Measurements from ENCODE around the gene RGS6. TPM values are rescaled to one million over a fixed set of nuclear protein-coding genes. Genes with fewer than 3 reads are reported as not detected.

RGS6 gene
- total RNA-seq, 1 experiment from 2014 or later, result not detected

GRCh38 chr14:72574715-72575114 lies 642.5 kb downstream of the RGS6 start:
- intact Hi-C loops (cut with micrococcal nuclease), result no loop called here
- Histone ChIP-seq H3K27ac (ENCODE audit: low read length) (no peak overlapping the region), H3K9ac (ENCODE audit: low read length) (no peak overlapping the region), H3K79me2 (ENCODE audit: low read length) (no peaks in the 10 kb centered on the region), H3K9me2 (replicated peaks; ENCODE audit: low read length) (no peaks in the 10 kb centered on the region), H2AFZ (ENCODE audit: low read length) (no peak overlapping the region), H3K27me3 (ENCODE audit: low read length) (no peaks in the 10 kb centered on the region), H3K4me2 (ENCODE audit: low read length) (no peak overlapping the region), H3K36me3 (ENCODE audit: low read depth, low read length) (no peaks in the 10 kb centered on the region), H4K20me1 (ENCODE audit: low read length) (no peaks in the 10 kb centered on the region), H3K4me1 (ENCODE audit: insufficient read depth, low read length) (no peaks in the 10 kb centered on the region), H3K9me3 (ENCODE audit: low read length) (no peaks in the 10 kb centered on the region), H3F3A (ENCODE audit: low read length, unreplicated experiment) (no peaks in the 10 kb centered on the region), H3K4me3 (ENCODE audit: low read length) (no peak overlapping the region)
- TF ChIP-seq EZH2phosphoT487 (IDR thresholded peaks at IDR 0.05; ENCODE audit: borderline replicate concordance, low read length) (no peak), CTCF (conservative IDR thresholded peaks at IDR 0.05; ENCODE audit: low read depth, low read length) (no peak), EZH2 (IDR thresholded peaks at IDR 0.05; ENCODE audit: low read length, unreplicated experiment) (no peak)
- no TSS peak for BruUV-seq (replicated peaks)
- DNase-seq, result no peak
- CTCF ChIA-PET, result no interaction called here
- ATAC-seq, result no peak
- POLR2A ChIA-PET (ENCODE audit: unreplicated experiment), result interaction anchor here (0.7 kb wide), 1 partner anchor 386 kb away, joined by 4 read pairs; no protein-coding TSS in a partner anchor

- CTCF ChIA-PET, result no interaction called here
- H3K4me1 ChIP-seq (ENCODE audit: insufficient read depth, low read length), result no peaks in the 10 kb centered on the region
- ATAC-seq (no peak), DNase-seq (no peak)
- H3K9ac ChIP-seq (ENCODE audit: low read length), result no peak overlapping the region
- H3K27ac ChIP-seq (ENCODE audit: low read length), result no peak overlapping the region
- no peaks in the 10 kb centered on the region for H3K9me3 ChIP-seq (ENCODE audit: low read length)
- no peak overlapping the region for H3K4me3 ChIP-seq (ENCODE audit: low read length)
- H3K9me2 ChIP-seq (replicated peaks; ENCODE audit: low read length), result no peaks in the 10 kb centered on the region
- no peaks in the 10 kb centered on the region for H4K20me1 ChIP-seq (ENCODE audit: low read length)
- H3K36me3 ChIP-seq (ENCODE audit: low read depth, low read length), result no peaks in the 10 kb centered on the region
- intact Hi-C loops (cut with micrococcal nuclease), result no loop called here
- no peaks in the 10 kb centered on the region for H3K79me2 ChIP-seq (ENCODE audit: low read length)
- BruUV-seq (replicated peaks), result no TSS peak
- no peak overlapping the region for H3K4me2 ChIP-seq (ENCODE audit: low read length)
- no peak overlapping the region for H2AFZ ChIP-seq (ENCODE audit: low read length)
- no peaks in the 10 kb centered on the region for H3F3A ChIP-seq (ENCODE audit: low read length, unreplicated experiment)
- H3K27me3 ChIP-seq (ENCODE audit: low read length), result no peaks in the 10 kb centered on the region
- POLR2A ChIA-PET (ENCODE audit: unreplicated experiment), result no interaction called here
- TF ChIP-seq CTCF (conservative IDR thresholded peaks at IDR 0.05; ENCODE audit: low read depth, low read length), result no peak
- no peak for TF ChIP-seq EZH2phosphoT487 (IDR thresholded peaks at IDR 0.05; ENCODE audit: borderline replicate concordance, low read length)
- no peak for TF ChIP-seq EZH2 (IDR thresholded peaks at IDR 0.05; ENCODE audit: low read length, unreplicated experiment)
These were observed 644.0 kb downstream of the RGS6 start for GRCh38 chr14:72576258-72576657.

GRCh38 chr14:72577521-72577920 lies 645.3 kb downstream of the RGS6 start:
- no peaks in the 10 kb centered on the region for H3F3A ChIP-seq (ENCODE audit: low read length, unreplicated experiment)
- no peaks in the 10 kb centered on the region for H4K20me1 ChIP-seq (ENCODE audit: low read length)
- no peak for TF ChIP-seq EZH2 (IDR thresholded peaks at IDR 0.05; ENCODE audit: low read length, unreplicated experiment)
- no peak for TF ChIP-seq EZH2phosphoT487 (IDR thresholded peaks at IDR 0.05; ENCODE audit: borderline replicate concordance, low read length)
- no peak for TF ChIP-seq CTCF (conservative IDR thresholded peaks at IDR 0.05; ENCODE audit: low read depth, low read length)
- intact Hi-C loops (cut with micrococcal nuclease), result no loop called here
- H3K9me2 ChIP-seq (replicated peaks; ENCODE audit: low read length), result no peaks in the 10 kb centered on the region
- no peak for ATAC-seq
- H2AFZ ChIP-seq (ENCODE audit: low read length), result no peak overlapping the region
- H3K9me3 ChIP-seq (ENCODE audit: low read length), result no peaks in the 10 kb centered on the region
- no peaks in the 10 kb centered on the region for H3K27me3 ChIP-seq (ENCODE audit: low read length)
- H3K27ac ChIP-seq (ENCODE audit: low read length), result no peak overlapping the region
- no peak for DNase-seq
- ChIA-PET POLR2A (ENCODE audit: unreplicated experiment) (no interaction called here), CTCF (no interaction called here)
- H3K4me1 ChIP-seq (ENCODE audit: insufficient read depth, low read length), result no peaks in the 10 kb centered on the region
- H3K4me3 ChIP-seq (ENCODE audit: low read length), result no peak overlapping the region
- H3K36me3 ChIP-seq (ENCODE audit: low read depth, low read length), result no peaks in the 10 kb centered on the region
- no peak overlapping the region for H3K9ac ChIP-seq (ENCODE audit: low read length)
- no TSS peak for BruUV-seq (replicated peaks)
- H3K79me2 ChIP-seq (ENCODE audit: low read length), result no peaks in the 10 kb centered on the region
- H3K4me2 ChIP-seq (ENCODE audit: low read length), result no peak overlapping the region
